Liver (tissue), 9 donors: ENCODE data around the gene BTBD9. TPM values are rescaled to one million over a fixed set of nuclear protein-coding genes. Genes with fewer than 3 reads are reported as not detected.

Experiments used
- DNase-seq: peaks from one replicate; pipeline ENCODE4 v3.0.0-alpha.2; 2017; ENCODE audit warnings: low spot score
- H3K27ac ChIP-seq, 2 donors: one replicate each; pipeline ENCODE4 v1.7.0; 2013; ENCODE audit warnings: inconsistent platforms in 2 of 2, low read length in 2 of 2, control low read depth in 1 of 2, low read depth in 1 of 2, mild to moderate bottlenecking in 1 of 2
- H3K27me3 ChIP-seq, 4 donors: one replicate each; pipeline versions ENCODE4 v1.6.1 to v1.7.0; 2013; ENCODE audit warnings: low read length in 3 of 4, inconsistent platforms in 1 of 4, mild to moderate bottlenecking in 1 of 4, moderate library complexity in 1 of 4; ENCODE audit not compliant: control insufficient read depth in 4 of 4, insufficient read depth in 4 of 4
- H3K36me3 ChIP-seq, 4 donors: one replicate each; pipeline versions ENCODE4 v1.6.1 to v1.7.0; 2013; ENCODE audit warnings: low read length in 3 of 4, mild to moderate bottlenecking in 3 of 4, low read depth in 1 of 4, moderate library complexity in 1 of 4; ENCODE audit not compliant: control insufficient read depth in 4 of 4, insufficient read depth in 3 of 4
- H3K4me1 ChIP-seq, 4 donors: one replicate each; pipeline versions ENCODE4 v1.6.1 to v1.7.0; 2013; ENCODE audit warnings: low read length in 3 of 4, mild to moderate bottlenecking in 3 of 4, moderate library complexity in 1 of 4; ENCODE audit not compliant: control insufficient read depth in 4 of 4, insufficient read depth in 4 of 4
- H3K4me3 ChIP-seq, 3 donors: one replicate each; pipeline versions ENCODE4 v1.6.1 to v1.7.0; 2013; ENCODE audit warnings: low read length in 3 of 3, control low read depth in 1 of 3, low read depth in 1 of 3, mild to moderate bottlenecking in 1 of 3
- H3K9ac ChIP-seq, 2 donors: one replicate each; pipeline ENCODE4 v1.7.0; 2013; ENCODE audit warnings: low read length in 2 of 2, mild to moderate bottlenecking in 2 of 2, moderate library complexity in 2 of 2, control low read depth in 1 of 2, low read depth in 1 of 2
- H3K9me3 ChIP-seq, 4 donors: one replicate each; pipeline versions ENCODE4 v1.6.1 to v1.7.0; 2013; ENCODE audit warnings: low read length in 3 of 4; ENCODE audit not compliant: control insufficient read depth in 4 of 4
- ATF3 ChIP-seq: IDR thresholded peaks from 2 replicates; pipeline ENCODE4 v1.6.1; 2016; ENCODE audit warnings: antibody characterized with exemption
- EGR1 ChIP-seq, 2 donors: IDR thresholded peaks; 2 replicates each; pipeline ENCODE4 v1.6.1; 2016 to 2018; ENCODE audit warnings: antibody characterized with exemption in 2 of 2, low read depth in 2 of 2
- FOXA1 ChIP-seq: IDR thresholded peaks from 2 replicates; pipeline ENCODE4 v1.6.1; 2016; ENCODE audit warnings: antibody characterized with exemption
- FOXA2 ChIP-seq: IDR thresholded peaks from 2 replicates; pipeline ENCODE4 v1.6.1; 2016; ENCODE audit warnings: antibody characterized with exemption
- GABPA ChIP-seq, 2 donors: IDR thresholded peaks in 1 of 2; conservative IDR thresholded peaks in 1 of 2; 2 replicates each; pipeline ENCODE4 v1.6.1; 2016; ENCODE audit warnings: antibody characterized with exemption in 2 of 2, mild to moderate bottlenecking in 1 of 2, moderate library complexity in 1 of 2
- HNF4A ChIP-seq, 2 donors: conservative IDR thresholded peaks; 2 replicates each; pipeline ENCODE4 v1.6.1; 2016; ENCODE audit warnings: antibody characterized with exemption in 2 of 2, mild to moderate bottlenecking in 2 of 2
- HNF4G ChIP-seq: IDR thresholded peaks from 2 replicates; pipeline ENCODE4 v1.6.1; 2016; ENCODE audit warnings: antibody characterized with exemption
- JUND ChIP-seq, 2 donors: IDR thresholded peaks; 2 replicates each; pipeline ENCODE4 v1.6.1; 2016; ENCODE audit warnings: antibody characterized with exemption in 2 of 2
- RAD21 ChIP-seq, 2 donors: IDR thresholded peaks; 2 replicates each; pipeline ENCODE4 v1.6.1; 2016; ENCODE audit warnings: antibody characterized with exemption in 2 of 2, mild to moderate bottlenecking in 2 of 2
- RXRA ChIP-seq, 2 donors: IDR thresholded peaks; 2 replicates each; pipeline ENCODE4 v1.6.1; 2017 to 2018; ENCODE audit warnings: antibody characterized with exemption in 2 of 2, mild to moderate bottlenecking in 1 of 2
- SP1 ChIP-seq: IDR thresholded peaks from 2 replicates; pipeline ENCODE4 v1.6.1; 2018; ENCODE audit warnings: antibody characterized with exemption, mild to moderate bottlenecking
- YY1 ChIP-seq: IDR thresholded peaks from 2 replicates; pipeline ENCODE4 v1.6.1; 2016; ENCODE audit warnings: antibody characterized with exemption, mild to moderate bottlenecking
- ZBTB33 ChIP-seq: IDR thresholded peaks from 2 replicates; pipeline ENCODE4 v1.6.1; 2016; ENCODE audit warnings: antibody characterized with exemption
- WGBS: extraction: QIAGEN DNeasy Blood & Tissue Kit; methylation state at CpG from one replicate; pipeline ENCODE4 v1.1.7; 2013; 5-methylcytosine and 5-hydroxymethylcytosine counted together
- polyA plus RNA-seq, 2 donors: library from polyadenylated mRNA; stranded (reverse) in 1 of 2; unstranded in 1 of 2; fragments of 200-250 nt in 1 of 2; fragments of >200 nt in 1 of 2; fragmentation: Nextera tagmentation in 1 of 2; extraction: Ambion mirVana in 1 of 2; gene quantifications; one replicate each; pipeline versions ENCODE4 v1.2.1 to v1.2.3, GENCODE V29; 2013 to 2015
- total RNA-seq, 2 donors: library from RNA; depleted of rRNA; stranded (reverse); fragments of >200 nt; gene quantifications; one replicate each; pipeline ENCODE4 v1.2.3, GENCODE V29; 2014
- TF ChIP-seq, protein P1 (sequence below): fragments of 150-350 bp; IDR thresholded peaks from 2 replicates; pipeline ENCODE4 v1.5.1; 2017; ENCODE audit warnings: improper control_type of control experiment, low read depth, low read length; ENCODE audit not compliant: missing input control
- TF ChIP-seq, protein P2 (sequence below): IDR thresholded peaks from 2 replicates; pipeline ENCODE4 v1.6.1; 2016; ENCODE audit warnings: antibody characterized with exemption
- TF ChIP-seq, protein P3 (sequence below): IDR thresholded peaks from 2 replicates; pipeline ENCODE4 v1.6.1; 2016; ENCODE audit warnings: antibody characterized with exemption, mild to moderate bottlenecking
- donor health status: healthy.
- donor health status: healthy.
- donor health status: healthy.
- donor health status: healthy.
- donor health status: healthy.

BTBD9 gene
- total and polyA plus RNA-seq, 4 donors = 2.0 to 12.4 (median 5.7) TPM

GRCh38 chr6:38341496-38341895 is 298.2 kb downstream of the BTBD9 start:
- no peak overlapping the region for H3K9ac ChIP-seq

DNA sequence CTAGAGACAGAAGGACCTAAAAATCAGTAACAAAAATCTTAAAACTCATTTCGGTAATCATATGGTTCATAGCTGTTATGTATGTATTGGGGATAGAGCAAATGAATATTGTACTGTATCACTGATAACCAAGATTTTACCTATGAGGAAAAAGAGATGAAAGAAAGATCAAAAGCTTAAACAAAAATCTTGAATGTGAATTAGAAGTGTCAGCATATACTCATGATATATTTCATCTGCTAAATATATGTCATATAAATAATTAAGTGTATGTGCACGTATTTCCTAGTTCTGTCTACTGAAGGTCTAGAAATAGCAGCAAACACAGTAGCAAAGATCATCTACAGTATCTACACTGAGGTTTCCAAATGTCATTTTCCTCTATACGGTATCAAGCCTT is 299.8 kb downstream of the BTBD9 start:
- Histone ChIP-seq H3K27me3 (no peaks in the 10 kb centered on the region), H3K9me3 (no peaks in the 10 kb centered on the region), H3K4me3 (no peak overlapping the region), H3K4me1 (no peaks in the 10 kb centered on the region), H3K27ac (no peak overlapping the region), H3K9ac (no peak overlapping the region), H3K36me3 (no peaks in the 10 kb centered on the region)
- TF ChIP-seq, protein P1, sequence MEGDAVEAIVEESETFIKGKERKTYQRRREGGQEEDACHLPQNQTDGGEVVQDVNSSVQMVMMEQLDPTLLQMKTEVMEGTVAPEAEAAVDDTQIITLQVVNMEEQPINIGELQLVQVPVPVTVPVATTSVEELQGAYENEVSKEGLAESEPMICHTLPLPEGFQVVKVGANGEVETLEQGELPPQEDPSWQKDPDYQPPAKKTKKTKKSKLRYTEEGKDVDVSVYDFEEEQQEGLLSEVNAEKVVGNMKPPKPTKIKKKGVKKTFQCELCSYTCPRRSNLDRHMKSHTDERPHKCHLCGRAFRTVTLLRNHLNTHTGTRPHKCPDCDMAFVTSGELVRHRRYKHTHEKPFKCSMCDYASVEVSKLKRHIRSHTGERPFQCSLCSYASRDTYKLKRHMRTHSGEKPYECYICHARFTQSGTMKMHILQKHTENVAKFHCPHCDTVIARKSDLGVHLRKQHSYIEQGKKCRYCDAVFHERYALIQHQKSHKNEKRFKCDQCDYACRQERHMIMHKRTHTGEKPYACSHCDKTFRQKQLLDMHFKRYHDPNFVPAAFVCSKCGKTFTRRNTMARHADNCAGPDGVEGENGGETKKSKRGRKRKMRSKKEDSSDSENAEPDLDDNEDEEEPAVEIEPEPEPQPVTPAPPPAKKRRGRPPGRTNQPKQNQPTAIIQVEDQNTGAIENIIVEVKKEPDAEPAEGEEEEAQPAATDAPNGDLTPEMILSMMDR = no peak
- TF ChIP-seq, protein P2, sequence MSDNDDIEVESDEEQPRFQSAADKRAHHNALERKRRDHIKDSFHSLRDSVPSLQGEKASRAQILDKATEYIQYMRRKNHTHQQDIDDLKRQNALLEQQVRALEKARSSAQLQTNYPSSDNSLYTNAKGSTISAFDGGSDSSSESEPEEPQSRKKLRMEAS = no peak
- TF ChIP-seq RAD21 (IDR thresholded peaks at IDR 0.05) = no peak
- no peak for TF ChIP-seq SP1
- no peak for TF ChIP-seq HNF4G
- TF ChIP-seq ZBTB33 = no peak
- no peak for TF ChIP-seq RXRA (IDR thresholded peaks at IDR 0.05)
- 91% methylated on average over 3 of the region's 3 CpGs for WGBS
- DNase-seq = no peak

More at GRCh38 chr6:38341496-38341895, 298.2 kb downstream of the BTBD9 start:
- H3K9me3 ChIP-seq = no peaks in the 10 kb centered on the region
- H3K4me3 ChIP-seq = no peak overlapping the region
- WGBS = 98% methylated on average over 1 of the region's 1 CpG
- TF ChIP-seq FOXA2 = no peak
- no peak for TF ChIP-seq HNF4G
- no peak for TF ChIP-seq SP1
- TF ChIP-seq GABPA (IDR thresholded peaks at IDR 0.05 in 1 of 2, conservative IDR thresholded peaks at IDR 0.05 in 1 of 2) = no peak
- TF ChIP-seq, protein P1 = no peak
- TF ChIP-seq, protein P3, sequence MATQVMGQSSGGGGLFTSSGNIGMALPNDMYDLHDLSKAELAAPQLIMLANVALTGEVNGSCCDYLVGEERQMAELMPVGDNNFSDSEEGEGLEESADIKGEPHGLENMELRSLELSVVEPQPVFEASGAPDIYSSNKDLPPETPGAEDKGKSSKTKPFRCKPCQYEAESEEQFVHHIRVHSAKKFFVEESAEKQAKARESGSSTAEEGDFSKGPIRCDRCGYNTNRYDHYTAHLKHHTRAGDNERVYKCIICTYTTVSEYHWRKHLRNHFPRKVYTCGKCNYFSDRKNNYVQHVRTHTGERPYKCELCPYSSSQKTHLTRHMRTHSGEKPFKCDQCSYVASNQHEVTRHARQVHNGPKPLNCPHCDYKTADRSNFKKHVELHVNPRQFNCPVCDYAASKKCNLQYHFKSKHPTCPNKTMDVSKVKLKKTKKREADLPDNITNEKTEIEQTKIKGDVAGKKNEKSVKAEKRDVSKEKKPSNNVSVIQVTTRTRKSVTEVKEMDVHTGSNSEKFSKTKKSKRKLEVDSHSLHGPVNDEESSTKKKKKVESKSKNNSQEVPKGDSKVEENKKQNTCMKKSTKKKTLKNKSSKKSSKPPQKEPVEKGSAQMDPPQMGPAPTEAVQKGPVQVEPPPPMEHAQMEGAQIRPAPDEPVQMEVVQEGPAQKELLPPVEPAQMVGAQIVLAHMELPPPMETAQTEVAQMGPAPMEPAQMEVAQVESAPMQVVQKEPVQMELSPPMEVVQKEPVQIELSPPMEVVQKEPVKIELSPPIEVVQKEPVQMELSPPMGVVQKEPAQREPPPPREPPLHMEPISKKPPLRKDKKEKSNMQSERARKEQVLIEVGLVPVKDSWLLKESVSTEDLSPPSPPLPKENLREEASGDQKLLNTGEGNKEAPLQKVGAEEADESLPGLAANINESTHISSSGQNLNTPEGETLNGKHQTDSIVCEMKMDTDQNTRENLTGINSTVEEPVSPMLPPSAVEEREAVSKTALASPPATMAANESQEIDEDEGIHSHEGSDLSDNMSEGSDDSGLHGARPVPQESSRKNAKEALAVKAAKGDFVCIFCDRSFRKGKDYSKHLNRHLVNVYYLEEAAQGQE = no peak
- TF ChIP-seq FOXA1 = no peak
- TF ChIP-seq YY1 = no peak
- no peak for TF ChIP-seq EGR1 (IDR thresholded peaks at IDR 0.05; ENCODE audit: low read depth in 2 of 2)
- TF ChIP-seq ATF3 = no peak
- TF ChIP-seq, protein P2 = no peak
- TF ChIP-seq JUND (IDR thresholded peaks at IDR 0.05) = no peak
- TF ChIP-seq HNF4A (conservative IDR thresholded peaks at IDR 0.05) = no peak
- no peaks in the 10 kb centered on the region for H3K4me1 ChIP-seq
- H3K27ac ChIP-seq = no peak overlapping the region
- H3K27me3 ChIP-seq = no peaks in the 10 kb centered on the region
- H3K36me3 ChIP-seq = no peaks in the 10 kb centered on the region
- DNase-seq = no peak
